ENCODE measurements around the gene ATG12. TPM values are rescaled to one million over a fixed set of nuclear protein-coding genes. Genes with fewer than 3 reads are reported as not detected.

The ATG12 gene
- total and polyA plus RNA-seq, 2 of the 13 experiments (the other 11 are each of a cell fraction or from before 2014, with no cell fraction given), result 46.4 to 58.1 TPM

- peak overlapping the region in 1 of 3 experiments; percentile 12; a peak in 1 of 6 replicates for H3K4me3 ChIP-seq (replicated peaks in 1 of 3; ENCODE audit: insufficient read depth in 1 of 3, low read depth in 2 of 3, low read length in 3 of 3)
- H3K9ac ChIP-seq (ENCODE audit: insufficient read depth, low read depth, low read length), result no peak overlapping the region
- DNase-seq (ENCODE audit: low spot score), result no peak
- CTCF ChIA-PET (ENCODE audit: low intra/inter-chr PET ratio, low total read pairs), result no interaction called here
- BruUV-seq (replicated peaks), result no TSS peak
- no peaks in the 10 kb centered on the region for H3K79me2 ChIP-seq (ENCODE audit: insufficient read depth, low read length)
- peak overlapping the region; percentile 24 for H3K27ac ChIP-seq (ENCODE audit: extremely low read length, insufficient read depth, low read length)
- intact Hi-C loops (cut with micrococcal nuclease; ENCODE audit: unreplicated experiment), result no loop called here
- no peaks in the 10 kb centered on the region for H4K20me1 ChIP-seq (ENCODE audit: insufficient read depth, low read length)
- peaks cover 40% of the 10 kb centered on the region for H3K4me1 ChIP-seq (ENCODE audit: insufficient read depth, low read length)
- ATAC-seq, result peak; percentile 38; the same call in 2 of the 3 replicates
- no peaks in the 10 kb centered on the region for H3K36me3 ChIP-seq (replicated peaks in 1 of 2; ENCODE audit: control insufficient read depth in 1 of 2, insufficient read depth in 2 of 2, low read length in 2 of 2)
- no peaks in the 10 kb centered on the region for H3K27me3 ChIP-seq (ENCODE audit: control insufficient read depth in 1 of 2, insufficient read depth in 2 of 2, low read length in 2 of 2)
- POLR2A ChIA-PET, result no interaction called here
- in situ Hi-C loops (cut with HindIII; ENCODE audit: extremely low pct_ligation_motif_present, low pct_unique_long_range_greater_than_20kb), result no loop called here
- H3K9me3 ChIP-seq (ENCODE audit: low read length), result no peaks in the 10 kb centered on the region
- 0% methylated on average over 1 of the region's 2 CpGs for WGBS (ENCODE audit: low lambda C conversion rate)
- peak overlapping the region; percentile 37; the same call in 1 of the 2 replicates for H3K4me2 ChIP-seq (ENCODE audit: low read depth, low read length)
- peak; percentile 56 for FAIRE-seq
- no peak overlapping the region for H2AFZ ChIP-seq (ENCODE audit: low read length)
- TF ChIP-seq ZNF496 (CRISPR knock-in tag; IDR thresholded peaks at IDR 0.05; ENCODE audit: insufficient replicate concordance) (no peak), MEIS2 (CRISPR knock-in tag; IDR thresholded peaks at IDR 0.05) (no peak), MIER3 (CRISPR knock-in tag; IDR thresholded peaks at IDR 0.05; ENCODE audit: borderline replicate concordance) (no peak), ZNF883 (CRISPR knock-in tag; IDR thresholded peaks at IDR 0.05; ENCODE audit: not compliant biosample characterization) (no peak), KLF15 (CRISPR knock-in tag; IDR thresholded peaks at IDR 0.05; ENCODE audit: borderline replicate concordance) (no peak), THRA (CRISPR knock-in tag; IDR thresholded peaks at IDR 0.05; ENCODE audit: borderline replicate concordance) (peak; percentile 64; the same call in 1 of the 2 replicates), KDM6A (CRISPR knock-in tag; IDR thresholded peaks at IDR 0.05; ENCODE audit: low read depth) (no peak), MTERF4 (CRISPR knock-in tag; IDR thresholded peaks at IDR 0.05) (no peak), ZNF761 (CRISPR knock-in tag; conservative IDR thresholded peaks at IDR 0.05) (no peak), ZNF644 (CRISPR knock-in tag; IDR thresholded peaks at IDR 0.05; ENCODE audit: low read depth) (0 out of 2 replicates have a peak, but pooled peaks have one; percentile 23), ATF7 (IDR thresholded peaks at IDR 0.05) (0 out of 2 replicates have a peak, but pooled peaks have one; percentile 13), ATF7 (CRISPR knock-in tag; IDR thresholded peaks at IDR 0.05) (no peak), HCFC1 (IDR thresholded peaks at IDR 0.05; ENCODE audit: low read depth, low read length) (no peak), HOXD1 (CRISPR knock-in tag; IDR thresholded peaks at IDR 0.05) (no peak), LBX2 (CRISPR knock-in tag; IDR thresholded peaks at IDR 0.05; ENCODE audit: borderline replicate concordance) (no peak), ZNF850 (CRISPR knock-in tag; conservative IDR thresholded peaks at IDR 0.05) (no peak), CEBPB (IDR thresholded peaks at IDR 0.05; ENCODE audit: borderline replicate concordance, low read depth, low read length) (peak; percentile 86), ZMYM4 (CRISPR knock-in tag; IDR thresholded peaks at IDR 0.05) (peak; percentile 45; the same call in 1 of the 2 replicates), SOX6 (IDR thresholded peaks at IDR 0.05) (no peak), SOX6 (CRISPR knock-in tag; IDR thresholded peaks at IDR 0.05) (0 out of 2 replicates have a peak, but pooled peaks have one; percentile 18), HNF4G (IDR thresholded peaks at IDR 0.05; ENCODE audit: borderline replicate concordance, low read depth, low read length) (0 out of 2 replicates have a peak, but pooled peaks have one; percentile 30), HNF4G (CRISPR knock-in tag; IDR thresholded peaks at IDR 0.05; ENCODE audit: borderline replicate concordance, low read depth) (no peak), ZNF615 (CRISPR knock-in tag; IDR thresholded peaks at IDR 0.05; ENCODE audit: borderline replicate concordance) (no peak), PHF21A (CRISPR knock-in tag; IDR thresholded peaks at IDR 0.05) (0 out of 2 replicates have a peak, but pooled peaks have one; percentile 24), ZNF772 (CRISPR knock-in tag; IDR thresholded peaks at IDR 0.05) (no peak)
Measured at GRCh38 chr5:115798252-115798651, 43.1 kb downstream of the ATG12 start.

Measured in HepG2 (cell line).